GM19395 (cell line): ENCODE measurements around the gene PDLIM5.

Source experiments
- ATAC-seq: cut with Tn5 transposase; IDR thresholded peaks from one replicate; pipeline ENCODE4 v1.9.1; 2021; ENCODE audit warnings: mild to moderate bottlenecking, moderate library complexity; ENCODE audit not compliant: unreplicated experiment

The PDLIM5 gene

DNA sequence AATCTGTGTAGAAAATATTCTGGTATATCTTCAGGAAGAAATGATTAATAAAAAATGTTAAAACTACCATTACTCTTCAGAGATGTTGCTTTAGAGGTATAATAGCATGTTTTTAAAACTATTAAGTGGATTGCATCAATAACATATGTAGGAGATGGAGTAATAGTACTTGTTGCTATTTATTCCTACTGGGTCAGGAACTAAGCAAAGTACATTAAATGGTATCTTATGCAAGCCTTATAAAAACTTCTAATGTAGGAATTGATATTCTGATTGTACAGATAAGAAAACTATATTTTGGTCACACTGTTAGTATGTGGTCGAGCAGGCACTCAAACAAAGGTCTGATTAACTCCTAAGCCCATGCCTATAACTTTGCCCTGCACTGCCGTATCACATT, 31.4 kb upstream of the PDLIM5 start:
- no peak for ATAC-seq

GRCh38 chr4:94426783-94427182, 25.0 kb upstream of the PDLIM5 start:
- no peak for ATAC-seq

DNA sequence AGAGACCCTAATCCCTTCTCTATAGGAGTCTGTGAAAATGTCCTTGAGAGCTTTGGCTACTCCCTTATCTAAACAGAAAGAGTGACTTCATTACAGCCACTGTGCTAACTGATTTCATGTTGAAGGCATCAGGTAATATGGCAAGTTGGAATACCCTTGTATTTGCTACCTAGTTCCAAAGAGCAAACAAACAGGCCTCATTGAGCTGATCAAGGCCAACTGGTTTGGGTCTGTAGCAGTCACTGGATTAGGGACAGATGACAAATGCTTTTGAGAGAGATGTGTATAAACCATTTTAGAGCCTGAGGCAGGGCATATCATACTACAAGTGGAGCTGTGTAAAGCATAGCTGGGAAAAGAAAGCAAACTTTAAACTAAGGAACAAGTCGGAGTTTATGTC, 22.9 kb upstream of the PDLIM5 start:
- ATAC-seq, result no peak

GRCh38 chr4:94430406-94430805, 21.3 kb upstream of the PDLIM5 start:
- ATAC-seq, result no peak

DNA sequence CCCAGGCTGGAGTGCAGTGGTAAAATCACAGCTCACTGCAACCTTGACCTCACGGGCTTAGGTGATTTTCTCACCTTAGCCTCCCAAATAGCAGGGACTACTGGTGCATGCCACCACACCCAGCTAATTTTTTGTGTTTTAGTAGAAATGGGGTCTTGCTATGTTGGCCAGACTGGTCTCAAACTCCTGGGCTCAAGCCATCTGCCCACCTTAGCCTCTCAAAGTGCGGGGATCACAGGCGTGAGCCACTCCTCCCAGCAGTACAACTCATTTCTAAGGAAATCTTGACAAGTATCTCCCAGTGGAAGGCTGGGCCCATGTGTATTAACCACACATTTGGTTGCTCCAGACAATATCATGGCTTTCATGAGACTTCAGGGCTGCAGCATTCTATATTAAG, 20.4 kb upstream of the PDLIM5 start:
- ATAC-seq, result no peak

GRCh38 chr4:94434505-94434904, 17.2 kb upstream of the PDLIM5 start:
- no peak for ATAC-seq

DNA sequence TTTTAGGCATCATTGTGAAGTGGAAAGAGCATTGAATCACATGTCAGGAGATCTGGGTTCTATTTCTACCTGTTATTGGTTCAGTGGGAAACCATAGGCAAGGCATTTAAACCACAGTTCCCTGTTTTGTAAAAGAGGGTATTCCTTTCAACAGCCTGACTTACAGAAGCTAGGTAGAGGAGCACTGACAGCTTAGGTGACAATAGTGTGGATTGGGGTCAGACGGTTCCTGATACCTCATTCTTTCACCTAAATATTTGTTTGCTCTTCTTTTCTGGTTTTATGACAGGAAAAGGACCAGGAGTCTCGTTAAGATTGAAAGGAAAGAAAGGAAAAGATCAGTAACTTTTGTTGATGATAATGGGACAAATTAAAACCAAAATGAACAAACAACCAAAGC, 15.9 kb upstream of the PDLIM5 start:
- no peak for ATAC-seq

DNA sequence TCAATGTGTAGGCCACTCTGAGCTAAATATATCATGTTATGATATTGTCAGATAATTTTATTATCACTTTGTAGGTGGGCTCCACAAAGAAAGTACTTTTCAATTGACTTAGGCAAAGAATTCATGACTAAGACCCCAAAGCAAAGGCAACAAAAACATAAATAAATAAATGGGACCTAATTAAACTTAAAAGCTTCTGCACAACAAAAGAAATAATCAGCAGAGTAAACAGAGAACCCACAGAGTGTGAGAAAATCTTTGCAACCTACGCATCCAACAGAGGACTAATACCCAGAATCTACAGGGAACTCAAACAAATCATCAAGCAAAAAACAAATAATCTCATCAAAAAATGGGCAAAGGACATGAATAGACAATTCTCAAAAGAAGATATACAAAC, 15.2 kb upstream of the PDLIM5 start:
- no peak for ATAC-seq

GRCh38 chr4:94439606-94440005, 12.1 kb upstream of the PDLIM5 start:
- ATAC-seq, result no peak

GRCh38 chr4:94441838-94442237, 9.9 kb upstream of the PDLIM5 start:
- ATAC-seq, result no peak

DNA sequence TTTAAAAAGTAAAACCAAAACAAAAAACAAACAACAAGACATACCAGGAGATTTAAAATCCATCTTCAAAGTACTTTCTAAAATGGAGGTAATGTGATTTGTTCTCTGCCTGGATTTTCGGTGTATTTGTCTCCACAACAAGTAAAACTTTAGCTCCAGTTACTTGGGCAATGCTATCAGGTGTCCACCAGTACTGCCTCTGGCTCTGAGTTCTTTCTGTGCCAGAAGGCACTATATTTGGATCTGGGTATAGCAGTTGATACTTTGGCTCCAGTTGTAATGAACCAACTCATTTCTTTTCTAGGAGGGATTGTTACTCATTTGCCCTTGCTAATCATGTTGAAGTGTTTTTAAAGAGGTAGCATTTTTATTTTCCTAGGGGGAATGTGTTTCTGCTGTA, 9.5 kb upstream of the PDLIM5 start:
- no peak for ATAC-seq

GRCh38 chr4:94446386-94446785, 5.4 kb upstream of the PDLIM5 start:
- no peak for ATAC-seq

DNA sequence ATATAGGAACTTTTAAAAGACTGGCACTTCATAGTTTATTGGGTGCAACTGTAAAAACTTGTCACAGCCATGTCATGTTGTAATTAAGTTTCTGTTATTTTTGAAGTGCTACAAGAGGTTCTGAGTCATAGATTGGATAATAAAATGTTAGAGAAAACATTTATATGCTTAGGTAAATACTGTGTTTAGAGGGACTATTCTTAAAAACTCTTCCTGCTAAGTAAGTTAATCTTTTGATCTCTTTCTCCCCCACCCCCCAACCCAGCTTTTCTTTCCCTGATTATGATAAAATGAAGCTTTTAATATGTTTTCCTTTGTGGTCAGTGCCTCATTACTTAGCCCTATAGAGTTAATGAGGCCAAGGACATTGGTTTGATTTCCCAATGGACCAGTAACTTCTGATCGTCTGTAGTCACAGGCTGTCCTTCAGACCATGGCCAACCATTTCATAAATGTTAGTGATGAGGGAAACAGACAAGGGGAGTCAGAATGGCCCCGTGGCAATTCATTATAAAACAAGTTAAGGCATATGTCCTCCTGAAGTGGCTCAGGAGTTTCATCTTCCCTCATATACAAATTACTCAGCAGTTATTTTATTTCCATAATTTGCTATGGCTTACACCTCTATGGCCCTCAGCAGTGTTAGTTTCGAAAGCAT, 3.9 kb upstream of the PDLIM5 start:
- no peak for ATAC-seq

DNA sequence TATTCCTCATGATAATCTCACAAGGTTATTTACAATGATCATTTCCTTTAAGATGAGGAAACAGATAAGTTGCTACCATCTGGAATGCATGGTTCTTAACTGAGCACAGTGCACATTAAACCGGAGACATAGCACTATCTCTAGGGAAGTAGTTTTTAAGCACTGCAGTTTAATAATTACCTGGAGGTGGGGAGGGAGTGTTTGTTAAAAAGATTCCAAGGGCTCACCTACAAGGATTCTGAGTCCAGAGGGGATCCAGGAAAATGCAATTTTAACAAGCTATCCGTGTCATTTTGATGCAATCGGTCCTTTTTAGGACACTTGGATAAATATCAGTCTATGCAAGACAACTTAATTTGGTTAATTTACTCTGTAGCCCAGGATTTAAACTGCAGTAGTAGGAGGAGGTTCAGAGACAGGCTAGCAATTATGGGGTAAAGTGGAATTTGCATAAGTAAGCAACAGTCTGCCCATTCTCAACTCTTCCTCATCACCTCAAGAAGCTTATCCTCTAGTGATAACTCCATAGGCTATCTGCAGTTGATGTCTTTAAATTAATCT, 2.8 kb upstream of the PDLIM5 start:
- ATAC-seq, result no peak

- no peak for ATAC-seq
These were observed 569 bp upstream of the PDLIM5 start for GRCh38 chr4:94451051-94451694.

- ATAC-seq, result peak; percentile 15
These were observed 982 bp downstream of the PDLIM5 start for GRCh38 chr4:94452476-94453371.

GRCh38 chr4:94453391-94453963, 1.7 kb downstream of the PDLIM5 start:
- no peak for ATAC-seq

GRCh38 chr4:94454405-94454804, 2.7 kb downstream of the PDLIM5 start:
- no peak for ATAC-seq

DNA sequence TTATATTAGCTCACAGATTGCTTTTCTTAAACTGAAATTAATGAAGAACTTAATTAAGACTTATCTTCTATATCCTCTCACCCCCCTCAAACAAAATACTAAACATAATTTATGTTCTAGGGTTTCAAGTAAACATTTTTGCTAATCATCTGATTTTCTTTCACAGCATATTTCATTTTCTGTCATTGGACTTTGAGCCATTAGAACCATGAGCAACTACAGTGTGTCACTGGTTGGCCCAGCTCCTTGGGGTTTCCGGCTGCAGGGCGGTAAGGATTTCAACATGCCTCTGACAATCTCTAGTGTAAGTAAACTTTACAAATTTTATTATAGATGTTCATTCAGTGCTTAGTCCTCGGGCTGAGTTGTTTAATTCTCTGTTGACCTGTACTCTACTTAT, 3.3 kb downstream of the PDLIM5 start:
- ATAC-seq, result no peak

GRCh38 chr4:94457692-94458106, 6.0 kb downstream of the PDLIM5 start:
- ATAC-seq, result no peak

- ATAC-seq, result no peak
These were observed 6.9 kb downstream of the PDLIM5 start for GRCh38 chr4:94458682-94459081.
